Neural progenitor cell (in vitro differentiated cells): ENCODE results near the gene HPGD.

Source experiments
- EZH2 ChIP-seq: fragments of 200-600 bp; sonication (generic); IDR thresholded peaks from 2 replicates; pipeline ENCODE4 v1.6.1; 2017; ENCODE audit warnings: antibody characterized with exemption, mild to moderate bottlenecking, moderate library complexity
- EZH2phosphoT487 ChIP-seq: fragments of 200-600 bp; sonication (generic); IDR thresholded peaks from 2 replicates; pipeline ENCODE4 v1.6.1; 2017; ENCODE audit warnings: antibody characterized with exemption
- TF ChIP-seq, protein P1 (sequence below): fragments of 200-600 bp; sonication (generic); IDR thresholded peaks from 2 replicates; pipeline ENCODE4 v1.5.1; 2017; ENCODE audit warnings: antibody characterized with exemption, mild to moderate bottlenecking

DNA sequence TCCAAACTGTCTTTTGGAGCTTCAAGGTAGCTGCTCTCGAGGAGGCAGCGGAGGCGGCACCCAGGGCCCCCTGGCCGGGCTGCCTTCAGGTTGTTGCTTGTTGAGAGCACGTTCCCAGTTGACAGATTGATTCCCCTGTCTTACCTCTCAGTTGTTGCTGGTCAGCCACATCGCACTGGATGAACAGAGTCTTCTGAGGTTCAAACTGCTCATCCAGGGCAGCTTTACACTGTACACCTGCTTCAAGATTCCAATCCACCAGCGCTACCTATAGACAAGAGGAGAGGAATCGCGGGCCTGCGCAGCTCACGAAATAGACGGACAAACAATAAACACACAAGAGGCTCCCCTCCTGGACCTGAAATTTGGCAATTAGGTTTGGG lies 497 bp downstream of the HPGD start:
- TF ChIP-seq, protein P1, sequence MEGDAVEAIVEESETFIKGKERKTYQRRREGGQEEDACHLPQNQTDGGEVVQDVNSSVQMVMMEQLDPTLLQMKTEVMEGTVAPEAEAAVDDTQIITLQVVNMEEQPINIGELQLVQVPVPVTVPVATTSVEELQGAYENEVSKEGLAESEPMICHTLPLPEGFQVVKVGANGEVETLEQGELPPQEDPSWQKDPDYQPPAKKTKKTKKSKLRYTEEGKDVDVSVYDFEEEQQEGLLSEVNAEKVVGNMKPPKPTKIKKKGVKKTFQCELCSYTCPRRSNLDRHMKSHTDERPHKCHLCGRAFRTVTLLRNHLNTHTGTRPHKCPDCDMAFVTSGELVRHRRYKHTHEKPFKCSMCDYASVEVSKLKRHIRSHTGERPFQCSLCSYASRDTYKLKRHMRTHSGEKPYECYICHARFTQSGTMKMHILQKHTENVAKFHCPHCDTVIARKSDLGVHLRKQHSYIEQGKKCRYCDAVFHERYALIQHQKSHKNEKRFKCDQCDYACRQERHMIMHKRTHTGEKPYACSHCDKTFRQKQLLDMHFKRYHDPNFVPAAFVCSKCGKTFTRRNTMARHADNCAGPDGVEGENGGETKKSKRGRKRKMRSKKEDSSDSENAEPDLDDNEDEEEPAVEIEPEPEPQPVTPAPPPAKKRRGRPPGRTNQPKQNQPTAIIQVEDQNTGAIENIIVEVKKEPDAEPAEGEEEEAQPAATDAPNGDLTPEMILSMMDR = no peak
- TF ChIP-seq EZH2phosphoT487 (no peak), EZH2 (no peak)
